GM12875 (cell line): ENCODE data around the gene TENM3.
A peak's percentile ranks its signal among the peaks of the same experiment; 100 is the strongest.

Experiments
- H3K4me3 ChIP-seq: one replicate; pipeline ENCODE4 v1.5.1; 2011; ENCODE audit warnings: low read depth, low read length, control low read depth
- CTCF ChIP-seq: IDR thresholded peaks from 2 replicates; pipeline ENCODE4 v1.5.1; 2011; ENCODE audit warnings: low read depth, mild to moderate bottlenecking, control low read depth, inconsistent platforms, low read length, moderate library complexity, borderline replicate concordance; ENCODE audit not compliant: insufficient read depth

The TENM3 gene

DNA sequence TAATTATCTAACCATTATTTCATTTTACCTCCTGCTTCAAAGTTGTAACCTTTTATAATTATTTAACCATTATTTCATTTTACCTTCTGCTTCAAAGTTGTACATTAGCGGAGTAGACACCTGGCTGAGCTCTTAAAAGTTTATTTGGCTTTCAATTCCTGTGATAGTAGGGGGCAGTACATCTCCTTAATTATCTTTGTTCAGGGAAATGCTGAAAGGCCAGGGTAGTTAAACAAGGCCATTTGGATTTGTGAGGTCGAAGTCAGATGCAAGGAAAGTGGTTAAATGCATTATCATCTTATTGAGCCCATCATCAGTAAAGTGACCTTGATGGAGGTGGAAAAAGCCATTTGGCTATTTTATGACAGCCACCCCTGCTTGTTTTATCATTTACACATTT, 210.6 kb downstream of the TENM3 start:
- H3K4me3 ChIP-seq: no peak overlapping the region
- no peak for TF ChIP-seq CTCF

DNA sequence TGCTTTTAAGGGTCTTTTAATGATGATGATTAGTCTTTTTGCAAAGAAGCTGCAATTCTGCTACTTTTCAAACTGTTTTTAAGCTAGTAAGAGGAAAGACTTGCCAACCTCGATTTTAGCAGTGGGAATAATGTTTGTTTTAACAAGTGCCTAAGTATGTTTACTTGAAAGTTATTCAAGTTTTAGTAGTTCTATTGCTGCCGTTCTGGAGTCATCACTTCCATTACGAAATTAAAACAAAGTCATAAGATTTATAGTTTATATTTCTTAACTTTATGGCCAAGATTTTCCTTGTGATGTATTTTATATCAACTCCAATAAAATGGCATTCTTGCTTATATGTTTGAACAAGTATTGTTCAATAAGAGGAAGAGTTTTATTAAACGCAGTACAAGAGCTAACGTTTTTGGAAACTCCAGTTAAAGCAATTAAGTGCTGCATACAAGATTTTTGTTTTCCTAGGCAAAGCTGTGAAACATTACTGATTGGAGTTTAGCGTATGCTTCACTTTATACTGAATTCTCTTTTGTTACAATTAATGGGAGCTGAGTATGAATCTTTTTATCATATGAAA, 211.3 kb downstream of the TENM3 start:
- no peak overlapping the region for H3K4me3 ChIP-seq
- TF ChIP-seq CTCF: no peak

DNA sequence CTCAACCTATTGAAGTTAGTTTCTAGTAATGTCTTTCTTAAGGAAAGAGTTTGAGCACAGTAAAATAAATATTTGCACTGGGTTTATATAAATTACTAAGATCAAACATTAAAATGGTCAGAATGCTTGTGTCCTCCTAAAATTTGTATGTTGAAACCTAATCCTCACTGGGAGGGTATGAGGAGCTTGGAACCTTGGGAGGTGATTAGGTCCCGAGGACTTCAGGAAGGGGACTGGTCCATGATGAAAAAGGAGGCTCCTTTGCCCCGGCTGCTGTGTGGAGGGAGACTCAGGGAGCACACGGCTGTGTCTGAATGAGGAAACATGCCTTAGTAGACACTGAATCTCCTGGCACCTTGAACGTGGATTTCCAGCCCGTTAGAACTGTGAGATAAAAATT, 221.9 kb downstream of the TENM3 start:
- TF ChIP-seq CTCF: no peak
- H3K4me3 ChIP-seq: no peak overlapping the region

GRCh38 chr4:182465979-182466378, 222.8 kb downstream of the TENM3 start:
- no peak overlapping the region for H3K4me3 ChIP-seq
- TF ChIP-seq CTCF: no peak

- no peak for TF ChIP-seq CTCF
- no peak overlapping the region for H3K4me3 ChIP-seq
Measured at GRCh38 chr4:182470215-182470614, 227.0 kb downstream of the TENM3 start.

- no peak overlapping the region for H3K4me3 ChIP-seq
- TF ChIP-seq CTCF: no peak
Measured at GRCh38 chr4:182475539-182475938, 232.3 kb downstream of the TENM3 start.

GRCh38 chr4:182478475-182478874, 235.3 kb downstream of the TENM3 start:
- H3K4me3 ChIP-seq: no peak overlapping the region
- peak; percentile 30; the same call in 1 of the 2 replicates for TF ChIP-seq CTCF
